ENCODE data around the gene TMEM267. TPM values are rescaled to one million over a fixed set of nuclear protein-coding genes. Genes with fewer than 3 reads are reported as not detected.

Gene TMEM267
- total RNA-seq, 4 donors from 2014 or later: 6.9 to 12.7 (median 9.1) TPM

- Histone ChIP-seq H3K27ac (no peak overlapping the region), H3K4me1 (no peaks in the 10 kb centered on the region), H3K9me3 (no peaks in the 10 kb centered on the region), H3K36me3 (no peaks in the 10 kb centered on the region), H3K4me3 (no peak overlapping the region), H3K27me3 (no peaks in the 10 kb centered on the region)
- 77 to 85% methylated on average over 3 of the region's 3 CpGs for WGBS, 2 donors
- no peak for DNase-seq (ENCODE audit: low spot score in 2 of 2)
- TF ChIP-seq EP300 (IDR thresholded peaks at IDR 0.05): no peak
- TF ChIP-seq, protein P1, sequence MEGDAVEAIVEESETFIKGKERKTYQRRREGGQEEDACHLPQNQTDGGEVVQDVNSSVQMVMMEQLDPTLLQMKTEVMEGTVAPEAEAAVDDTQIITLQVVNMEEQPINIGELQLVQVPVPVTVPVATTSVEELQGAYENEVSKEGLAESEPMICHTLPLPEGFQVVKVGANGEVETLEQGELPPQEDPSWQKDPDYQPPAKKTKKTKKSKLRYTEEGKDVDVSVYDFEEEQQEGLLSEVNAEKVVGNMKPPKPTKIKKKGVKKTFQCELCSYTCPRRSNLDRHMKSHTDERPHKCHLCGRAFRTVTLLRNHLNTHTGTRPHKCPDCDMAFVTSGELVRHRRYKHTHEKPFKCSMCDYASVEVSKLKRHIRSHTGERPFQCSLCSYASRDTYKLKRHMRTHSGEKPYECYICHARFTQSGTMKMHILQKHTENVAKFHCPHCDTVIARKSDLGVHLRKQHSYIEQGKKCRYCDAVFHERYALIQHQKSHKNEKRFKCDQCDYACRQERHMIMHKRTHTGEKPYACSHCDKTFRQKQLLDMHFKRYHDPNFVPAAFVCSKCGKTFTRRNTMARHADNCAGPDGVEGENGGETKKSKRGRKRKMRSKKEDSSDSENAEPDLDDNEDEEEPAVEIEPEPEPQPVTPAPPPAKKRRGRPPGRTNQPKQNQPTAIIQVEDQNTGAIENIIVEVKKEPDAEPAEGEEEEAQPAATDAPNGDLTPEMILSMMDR (IDR thresholded peaks at IDR 0.05): no peak
- no peak for TF ChIP-seq POLR2A (IDR thresholded peaks at IDR 0.05)
Observed at GRCh38 chr5:43415935-43416802, 67.5 kb downstream of the TMEM267 start.

GRCh38 chr5:43413966-43414365, 69.7 kb downstream of the TMEM267 start:
- no peaks in the 10 kb centered on the region for H3K36me3 ChIP-seq
- no peak for TF ChIP-seq EP300 (IDR thresholded peaks at IDR 0.05)
- TF ChIP-seq, protein P1 (IDR thresholded peaks at IDR 0.05): no peak
- no peak for TF ChIP-seq POLR2A (IDR thresholded peaks at IDR 0.05)
- no peak for DNase-seq (ENCODE audit: low spot score in 2 of 2)
- 78 to 85% methylated on average over 2 of the region's 2 CpGs for WGBS, 2 donors
- H3K4me3 ChIP-seq: no peak overlapping the region
- H3K27ac ChIP-seq: no peak overlapping the region
- no peaks in the 10 kb centered on the region for H3K4me1 ChIP-seq
- H3K9me3 ChIP-seq: no peaks in the 10 kb centered on the region
- no peaks in the 10 kb centered on the region for H3K27me3 ChIP-seq

DNA sequence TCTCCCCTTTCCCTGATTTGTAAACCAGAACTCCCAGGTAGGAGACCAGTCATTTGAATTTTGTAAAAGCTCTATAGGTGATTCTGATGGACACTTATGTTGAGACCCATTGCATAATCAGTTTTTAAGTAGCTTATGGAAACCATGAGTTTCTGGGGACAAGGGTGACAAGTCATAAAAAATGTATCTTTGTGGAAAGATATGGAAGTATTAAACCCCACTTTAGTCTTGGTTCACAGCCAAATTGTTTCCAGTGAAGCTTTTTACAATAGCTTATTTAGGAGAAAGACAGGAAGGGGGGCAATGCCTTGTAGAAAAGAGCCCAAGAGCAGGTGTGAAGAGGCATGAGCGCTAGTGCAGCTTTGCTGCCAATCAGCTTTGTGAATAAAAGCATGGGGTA, 71.0 kb downstream of the TMEM267 start:
- WGBS, 2 donors: 88 to 92% methylated on average over 1 of the region's 1 CpG
- Histone ChIP-seq H3K36me3 (no peaks in the 10 kb centered on the region), H3K9me3 (no peaks in the 10 kb centered on the region), H3K27ac (no peak overlapping the region), H3K4me1 (no peaks in the 10 kb centered on the region), H3K27me3 (no peaks in the 10 kb centered on the region), H3K4me3 (no peak overlapping the region)
- DNase-seq (ENCODE audit: low spot score in 2 of 2): no peak
- TF ChIP-seq, protein P1 (IDR thresholded peaks at IDR 0.05): no peak
- TF ChIP-seq EP300 (IDR thresholded peaks at IDR 0.05) (no peak), POLR2A (IDR thresholded peaks at IDR 0.05) (no peak)

DNA sequence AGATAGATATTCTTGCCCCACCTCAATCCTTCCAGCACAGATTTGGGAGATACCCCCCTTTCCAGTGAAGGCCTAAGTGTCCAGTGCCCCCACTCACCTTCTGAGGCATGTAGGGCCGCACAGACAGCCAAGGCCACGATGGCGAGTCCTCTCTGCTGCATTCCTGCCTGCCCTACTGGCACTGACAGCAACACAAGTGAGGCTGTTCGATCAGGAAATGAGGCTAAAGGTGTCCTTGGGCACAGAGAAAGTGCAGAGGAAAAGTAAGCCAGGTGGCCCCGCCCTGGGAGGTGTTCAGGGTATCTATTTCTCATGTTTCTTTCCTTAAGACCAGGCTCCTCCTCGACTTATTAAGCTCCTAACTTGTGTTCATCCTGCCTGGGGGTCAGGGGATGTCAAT, 71.5 kb downstream of the TMEM267 start, which contains the start of gene CCL28:
Gene CCL28, minus strand, starts transcription at position 236 of the 400 bp plus-strand sequence. Its CDS starts 75 bp downstream, at position 161.
- H3K4me3 ChIP-seq: no peak within 1 kb of the TSS
- no peak for DNase-seq (ENCODE audit: low spot score in 2 of 2)

More for the DNA sequence above, 71.5 kb downstream of the TMEM267 start, which contains the start of gene CCL28:
- Histone ChIP-seq H3K36me3 (no peaks in the 10 kb centered on the region), H3K9me3 (peaks cover 0 to under 1% (median 0%) of the 10 kb centered on the region in 4 donors), H3K4me1 (no peaks in the 10 kb centered on the region), H3K27ac (peak within 1 kb of the TSS in 1 of 4 donors; percentile 2), H3K27me3 (no peaks in the 10 kb centered on the region)
- TF ChIP-seq EP300 (IDR thresholded peaks at IDR 0.05) (no peak), POLR2A (IDR thresholded peaks at IDR 0.05) (no peak)
- TF ChIP-seq, protein P1 (IDR thresholded peaks at IDR 0.05): no peak
- WGBS, 2 donors: 75 to 83% methylated on average over 6 of the region's 6 CpGs
